Natural killer cell (primary cell): ENCODE measurements around the gene AGBL2. TPM values are rescaled to one million over a fixed set of nuclear protein-coding genes. Genes with fewer than 3 reads are reported as not detected.
A peak's percentile ranks its signal among the peaks of the same experiment; 100 is the strongest.

Source experiments
- ATAC-seq, 3 donors: fragments of 150-1000 bp in 2 of 3; fragments of 200-7000 bp in 1 of 3; cut with Tn5 transposase; 1 replicate in 1 of 3; 2 replicates in 2 of 3; pipeline ENCODE4 v1.10.0; 2021; ENCODE audit warnings: mild to moderate bottlenecking in 2 of 3, moderate library complexity in 2 of 3
- DNase-seq, 2 donors: peaks; one replicate each; pipeline versions ENCODE4 v3.0.0 to v3.0.0-alpha.2; 2013 to 2021; ENCODE audit warnings: mixed read lengths in 1 of 2
- H3K27ac ChIP-seq: one replicate; pipeline ENCODE4 v1.5.1; 2013; ENCODE audit warnings: mild to moderate bottlenecking, low read length
- H3K27me3 ChIP-seq: one replicate; pipeline ENCODE4 v1.6.1; 2013; ENCODE audit warnings: low read length; ENCODE audit not compliant: control insufficient read depth, insufficient read depth
- H3K36me3 ChIP-seq: one replicate; pipeline ENCODE4 v1.6.1; 2013; ENCODE audit warnings: low read length; ENCODE audit not compliant: control insufficient read depth, insufficient read depth
- H3K4me1 ChIP-seq: one replicate; pipeline ENCODE4 v1.6.1; 2013; ENCODE audit warnings: low read length; ENCODE audit not compliant: control insufficient read depth, insufficient read depth
- H3K4me3 ChIP-seq: one replicate; pipeline ENCODE4 v1.5.1; 2013; ENCODE audit warnings: low read length
- H3K9me3 ChIP-seq: one replicate; pipeline ENCODE4 v1.6.1; 2013; ENCODE audit warnings: low read length; ENCODE audit not compliant: control insufficient read depth, insufficient read depth
- H3K27ac Mint-ChIP-seq, 2 donors: one replicate each; pipeline ENCODE4 v1.8.0; 2022; ENCODE audit warnings: mild to moderate bottlenecking in 2 of 2, mixed read lengths in 2 of 2, moderate library complexity in 1 of 2
- H3K27me3 Mint-ChIP-seq, 2 donors: one replicate each; pipeline ENCODE4 v1.8.0; 2022; ENCODE audit warnings: low read depth in 2 of 2, mixed read lengths in 2 of 2
- H3K36me3 Mint-ChIP-seq: one replicate; pipeline ENCODE4 v1.8.0; 2022; ENCODE audit warnings: mixed read lengths
- H3K4me1 Mint-ChIP-seq, 2 donors: one replicate each; pipeline ENCODE4 v1.8.0; 2022; ENCODE audit warnings: mixed read lengths in 2 of 2
- H3K4me3 Mint-ChIP-seq: one replicate; pipeline ENCODE4 v1.8.0; 2022; ENCODE audit warnings: mild to moderate bottlenecking, moderate library complexity, mixed read lengths
- H3K9me3 Mint-ChIP-seq, 2 donors: one replicate each; pipeline ENCODE4 v1.8.0; 2022; ENCODE audit warnings: mixed read lengths in 2 of 2
- WGBS: methylation state at CpG from one replicate; pipeline ENCODE4 v1.1.7; 2013; ENCODE audit warnings: missing lambda C conversion rate; ENCODE audit not compliant: insufficient coverage; 5-methylcytosine and 5-hydroxymethylcytosine counted together
- intact Hi-C: fragments of 100-400 bp; cut with micrococcal nuclease; formaldehyde crosslinking; loops from one replicate; pipeline ENCODE4 v1.14.2; 2022
- total RNA-seq, 4 donors: library from RNA; stranded (reverse); fragments of 120-200 nt in 1 of 4; gene quantifications; one replicate each; pipeline versions ENCODE4 v1.2.3 to v1.2.4, GENCODE V29; 2013 to 2022
- TF ChIP-seq, protein P1 (sequence below): fragments of 200-600 bp; IDR thresholded peaks from one replicate; pipeline ENCODE4 v1.8.0; 2022; ENCODE audit warnings: antibody characterized with exemption

The AGBL2 gene
- total RNA-seq, 3 donors from 2014 or later (not counting 1 experiment from before 2014, with no cell fraction given) = 6.1 to 8.5 (median 8.2) TPM

DNA sequence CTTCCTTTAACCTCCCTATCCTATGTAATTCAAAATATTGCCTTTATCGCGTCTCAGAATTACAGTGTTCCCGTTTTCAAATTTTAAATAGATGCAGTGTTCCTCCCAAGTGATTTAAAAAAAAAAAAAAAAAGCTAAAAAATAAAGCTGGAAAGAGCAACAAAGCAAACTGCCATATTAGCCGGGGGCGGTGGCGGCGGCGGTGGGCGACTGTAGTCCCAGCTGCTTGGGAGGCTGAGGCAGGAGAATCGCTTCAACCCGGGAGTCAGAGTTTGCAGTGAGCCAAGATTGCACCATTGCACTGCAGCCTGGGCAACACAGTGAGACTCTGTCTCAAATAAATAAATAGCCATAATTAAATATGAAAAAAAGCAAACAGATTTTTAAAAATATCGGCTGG is 5.5 kb upstream of the AGBL2 start:
- H3K27me3 Mint-ChIP-seq = no peaks in the 10 kb centered on the region
- intact Hi-C loops = no loop called here
- DNase-seq = no peak
- H3K27ac Mint-ChIP-seq = no peak overlapping the region
- no peak for ATAC-seq
- H3K27ac ChIP-seq = no peak overlapping the region
- peaks cover 1% of the 10 kb centered on the region in 2 donors for H3K4me1 Mint-ChIP-seq
- H3K9me3 Mint-ChIP-seq = no peaks in the 10 kb centered on the region
- TF ChIP-seq, protein P1, sequence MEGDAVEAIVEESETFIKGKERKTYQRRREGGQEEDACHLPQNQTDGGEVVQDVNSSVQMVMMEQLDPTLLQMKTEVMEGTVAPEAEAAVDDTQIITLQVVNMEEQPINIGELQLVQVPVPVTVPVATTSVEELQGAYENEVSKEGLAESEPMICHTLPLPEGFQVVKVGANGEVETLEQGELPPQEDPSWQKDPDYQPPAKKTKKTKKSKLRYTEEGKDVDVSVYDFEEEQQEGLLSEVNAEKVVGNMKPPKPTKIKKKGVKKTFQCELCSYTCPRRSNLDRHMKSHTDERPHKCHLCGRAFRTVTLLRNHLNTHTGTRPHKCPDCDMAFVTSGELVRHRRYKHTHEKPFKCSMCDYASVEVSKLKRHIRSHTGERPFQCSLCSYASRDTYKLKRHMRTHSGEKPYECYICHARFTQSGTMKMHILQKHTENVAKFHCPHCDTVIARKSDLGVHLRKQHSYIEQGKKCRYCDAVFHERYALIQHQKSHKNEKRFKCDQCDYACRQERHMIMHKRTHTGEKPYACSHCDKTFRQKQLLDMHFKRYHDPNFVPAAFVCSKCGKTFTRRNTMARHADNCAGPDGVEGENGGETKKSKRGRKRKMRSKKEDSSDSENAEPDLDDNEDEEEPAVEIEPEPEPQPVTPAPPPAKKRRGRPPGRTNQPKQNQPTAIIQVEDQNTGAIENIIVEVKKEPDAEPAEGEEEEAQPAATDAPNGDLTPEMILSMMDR = no peak
- H3K4me1 ChIP-seq = peaks cover under 1% of the 10 kb centered on the region
- WGBS = 98% methylated on average over 12 of the region's 12 CpGs
- peaks cover 77% of the 10 kb centered on the region for H3K36me3 ChIP-seq
- no peaks in the 10 kb centered on the region for H3K27me3 ChIP-seq
- no peaks in the 10 kb centered on the region for H3K9me3 ChIP-seq
- H3K36me3 Mint-ChIP-seq = no peaks in the 10 kb centered on the region
- no peak overlapping the region for H3K4me3 ChIP-seq
- no peak overlapping the region for H3K4me3 Mint-ChIP-seq

- peaks cover 42% of the 10 kb centered on the region for H3K36me3 ChIP-seq
- intact Hi-C loops = loop anchor here (5.0 kb wide), 1 partner anchor 74 kb away; the partner anchor contains the start of gene MTCH2
- no peaks in the 10 kb centered on the region for H3K9me3 ChIP-seq
- H3K27ac ChIP-seq = no peak overlapping the region
- no peak overlapping the region for H3K4me3 Mint-ChIP-seq
- TF ChIP-seq, protein P1 = no peak
- peaks cover 17 to 20% of the 10 kb centered on the region in 2 donors for H3K4me1 Mint-ChIP-seq
- WGBS = 44% methylated on average over 5 of the region's 5 CpGs
- H3K4me3 ChIP-seq = no peak overlapping the region
- H3K27ac Mint-ChIP-seq = peak overlapping the region; percentile 70 to 92
- H3K4me1 ChIP-seq = peaks cover 12% of the 10 kb centered on the region
- no peak for ATAC-seq
- H3K27me3 Mint-ChIP-seq = no peaks in the 10 kb centered on the region
- peak in 1 of 2 donors; percentile 28 for DNase-seq
- H3K36me3 Mint-ChIP-seq = no peaks in the 10 kb centered on the region
- no peaks in the 10 kb centered on the region for H3K9me3 Mint-ChIP-seq
- no peaks in the 10 kb centered on the region for H3K27me3 ChIP-seq
Measured at GRCh38 chr11:47716692-47717091, 1.5 kb upstream of the AGBL2 start.

- peak overlapping the region; percentile 84 for H3K4me3 ChIP-seq
- Mint-ChIP-seq H3K4me1 (peaks cover 17 to 20% of the 10 kb centered on the region in 2 donors), H3K27me3 (no peaks in the 10 kb centered on the region), H3K27ac (peak overlapping the region; percentile 92 to 97), H3K4me3 (peak overlapping the region; percentile 93), H3K36me3 (no peaks in the 10 kb centered on the region), H3K9me3 (no peaks in the 10 kb centered on the region)
- TF ChIP-seq, protein P1 = no peak
- H3K27me3 ChIP-seq = no peaks in the 10 kb centered on the region
- DNase-seq = peak in 1 of 2 donors; percentile 17
- peak overlapping the region; percentile 90 for H3K27ac ChIP-seq
- H3K9me3 ChIP-seq = no peaks in the 10 kb centered on the region
- peaks cover 28% of the 10 kb centered on the region for H3K36me3 ChIP-seq
- intact Hi-C loops = loop anchor here (5.0 kb wide), 1 partner anchor 72 kb away; the partner anchor contains the start of gene MTCH2
- H3K4me1 ChIP-seq = peaks cover 12% of the 10 kb centered on the region
- peak in 1 of 3 donors; percentile 22 for ATAC-seq
- 22% methylated on average over 19 of the region's 19 CpGs for WGBS
Measured at GRCh38 chr11:47714554-47715081, 551 bp downstream of the AGBL2 start.

DNA sequence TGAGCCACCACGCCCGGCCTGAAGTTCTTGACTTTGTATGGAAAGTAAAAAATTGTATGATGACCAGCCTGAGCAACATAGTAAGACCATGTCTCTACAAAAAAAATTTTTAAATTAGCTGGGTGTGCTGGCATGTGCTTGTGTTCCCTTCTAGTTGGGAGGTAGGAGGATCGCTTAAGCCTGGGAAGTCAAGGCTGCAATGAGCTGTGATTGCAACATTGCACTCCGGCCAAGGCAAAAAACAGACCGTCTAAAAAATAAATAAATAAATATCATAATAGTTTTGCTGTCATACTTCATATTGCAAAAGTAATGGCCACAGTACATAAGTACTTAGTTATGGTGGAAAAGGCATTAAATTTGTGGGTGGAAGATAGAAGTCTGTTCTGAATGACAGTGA is 3.4 kb downstream of the AGBL2 start:
- H3K4me3 ChIP-seq = no peak overlapping the region
- H3K27ac Mint-ChIP-seq = no peak overlapping the region
- no peaks in the 10 kb centered on the region for H3K9me3 Mint-ChIP-seq
- DNase-seq = no peak
- ATAC-seq = no peak
- TF ChIP-seq, protein P1 = no peak
- peaks cover 4% of the 10 kb centered on the region for H3K36me3 ChIP-seq
- peaks cover 17 to 20% of the 10 kb centered on the region in 2 donors for H3K4me1 Mint-ChIP-seq
- peaks cover 12% of the 10 kb centered on the region for H3K4me1 ChIP-seq
- H3K4me3 Mint-ChIP-seq = no peak overlapping the region
- intact Hi-C loops = no loop called here
- H3K36me3 Mint-ChIP-seq = no peaks in the 10 kb centered on the region
- no peaks in the 10 kb centered on the region for H3K27me3 Mint-ChIP-seq
- no peaks in the 10 kb centered on the region for H3K27me3 ChIP-seq
- WGBS = 100% methylated on average over 1 of the region's 5 CpGs
- no peak overlapping the region for H3K27ac ChIP-seq
- H3K9me3 ChIP-seq = no peaks in the 10 kb centered on the region
